Measurements from ENCODE around the gene VTN.

The VTN gene

GRCh38 chr17:28320215-28321061, 49.7 kb downstream of the VTN start:
- peaks cover 10% of the 10 kb centered on the region; the same call in 1 of the 2 replicates for H4K20me1 ChIP-seq (ENCODE audit: low read depth, low read length)
- H2AFZ ChIP-seq (ENCODE audit: low read depth, low read length, severe bottlenecking), result no peak overlapping the region
- peak overlapping the region; percentile 56; the same call in 1 of the 2 replicates for H3K27ac ChIP-seq (ENCODE audit: low read depth, low read length)
- H3F3A ChIP-seq (ENCODE audit: insufficient read depth), result no peaks in the 10 kb centered on the region
- TF ChIP-seq EZH2phosphoT487 (conservative IDR thresholded peaks at IDR 0.05; ENCODE audit: low read length), result no peak
- TF ChIP-seq CTCF (IDR thresholded peaks at IDR 0.05; ENCODE audit: insufficient read depth, low read length, poor library complexity, severe bottlenecking), result no peak
- H3K36me3 ChIP-seq (ENCODE audit: low read length), result no peaks in the 10 kb centered on the region
- peak overlapping the region; percentile 91 for H3K9ac ChIP-seq (ENCODE audit: low read length)
- no peaks in the 10 kb centered on the region for H3K9me3 ChIP-seq (ENCODE audit: insufficient read depth, low read length)
- peak overlapping the region; percentile 92 for H3K4me3 ChIP-seq (ENCODE audit: insufficient read depth, low read length, poor library complexity, severe bottlenecking)
- H3K9me2 ChIP-seq (replicated peaks; ENCODE audit: insufficient read depth, low read length), result no peaks in the 10 kb centered on the region
- H3K4me2 ChIP-seq (ENCODE audit: low read depth, low read length, poor library complexity, severe bottlenecking), result peak overlapping the region; percentile 90
- H3K27me3 ChIP-seq (ENCODE audit: low read length), result no peaks in the 10 kb centered on the region
- peaks cover 65% of the 10 kb centered on the region for H3K79me2 ChIP-seq (ENCODE audit: insufficient read depth, low read length)

- Histone ChIP-seq H3K27ac (ENCODE audit: low read depth, low read length) (peak overlapping the region; percentile 56), H4K20me1 (ENCODE audit: low read depth, low read length) (peaks cover 10% of the 10 kb centered on the region; the same call in 1 of the 2 replicates), H3F3A (ENCODE audit: insufficient read depth) (no peaks in the 10 kb centered on the region), H3K9me2 (replicated peaks; ENCODE audit: insufficient read depth, low read length) (no peaks in the 10 kb centered on the region), H3K9me3 (ENCODE audit: insufficient read depth, low read length) (no peaks in the 10 kb centered on the region), H3K36me3 (ENCODE audit: low read length) (no peaks in the 10 kb centered on the region), H2AFZ (ENCODE audit: low read depth, low read length, severe bottlenecking) (peak overlapping the region; percentile 43), H3K79me2 (ENCODE audit: insufficient read depth, low read length) (peaks cover 56% of the 10 kb centered on the region), H3K4me2 (ENCODE audit: low read depth, low read length, poor library complexity, severe bottlenecking) (peak overlapping the region; percentile 90), H3K9ac (ENCODE audit: low read length) (peak overlapping the region; percentile 91), H3K27me3 (ENCODE audit: low read length) (no peaks in the 10 kb centered on the region), H3K4me3 (ENCODE audit: insufficient read depth, low read length, poor library complexity, severe bottlenecking) (peak overlapping the region; percentile 92)
- no peak for TF ChIP-seq CTCF (IDR thresholded peaks at IDR 0.05; ENCODE audit: insufficient read depth, low read length, poor library complexity, severe bottlenecking)
- no peak for TF ChIP-seq EZH2phosphoT487 (conservative IDR thresholded peaks at IDR 0.05; ENCODE audit: low read length)
Observed at GRCh38 chr17:28319598-28319935, 50.5 kb downstream of the VTN start.

GRCh38 chr17:28318759-28319597, 51.1 kb downstream of the VTN start, which contains the start of gene TMEM97:
TMEM97 (plus strand) TSS chr17:28319200; CDS start chr17:28319240, 40 bp downstream.
- peaks cover 50% of the 10 kb centered on the region for H3K79me2 ChIP-seq (ENCODE audit: insufficient read depth, low read length)

More at GRCh38 chr17:28318759-28319597, 51.1 kb downstream of the VTN start, which contains the start of gene TMEM97:
- peak within 1 kb of the TSS; percentile 92 for H3K4me3 ChIP-seq (ENCODE audit: insufficient read depth, low read length, poor library complexity, severe bottlenecking)
- no peaks in the 10 kb centered on the region for H3K9me3 ChIP-seq (ENCODE audit: insufficient read depth, low read length)
- H3F3A ChIP-seq (ENCODE audit: insufficient read depth), result no peaks in the 10 kb centered on the region
- peak within 1 kb of the TSS; percentile 52 for H2AFZ ChIP-seq (ENCODE audit: low read depth, low read length, severe bottlenecking)
- peak within 1 kb of the TSS; percentile 56 for H3K27ac ChIP-seq (ENCODE audit: low read depth, low read length)
- H3K36me3 ChIP-seq (ENCODE audit: low read length), result no peaks in the 10 kb centered on the region
- H3K27me3 ChIP-seq (ENCODE audit: low read length), result no peaks in the 10 kb centered on the region
- H3K9me2 ChIP-seq (replicated peaks; ENCODE audit: insufficient read depth, low read length), result no peaks in the 10 kb centered on the region
- TF ChIP-seq EZH2phosphoT487 (conservative IDR thresholded peaks at IDR 0.05; ENCODE audit: low read length) (no peak), CTCF (IDR thresholded peaks at IDR 0.05; ENCODE audit: insufficient read depth, low read length, poor library complexity, severe bottlenecking) (no peak)
- H3K9ac ChIP-seq (ENCODE audit: low read length), result peak within 1 kb of the TSS; percentile 91
- peak within 1 kb of the TSS; percentile 90 for H3K4me2 ChIP-seq (ENCODE audit: low read depth, low read length, poor library complexity, severe bottlenecking)
- peaks cover 6% of the 10 kb centered on the region; the same call in 1 of the 2 replicates for H4K20me1 ChIP-seq (ENCODE audit: low read depth, low read length)
